RCC 7860 (cell line): ENCODE results near the gene TACC2.
"Not testable (repeated sequence)": the region's sequence is repeated elsewhere in the genome, so short reads cannot be mapped to it uniquely, and the experiment has no call there.

ENCODE experiments used
- DNase-seq: peaks from one replicate; pipeline ENCODE4 v3.0.0-alpha.2; 2015; ENCODE audit warnings: low spot score
- FAIRE-seq: peaks from 2 replicates; lab custom pipeline; 2012; peaks lifted over from hg19 to GRCh38; lab: Jason Lieb, UNC

Gene TACC2

GRCh38 chr10:121983852-121984251, 5.1 kb upstream of the TACC2 start:
- FAIRE-seq (no peak), DNase-seq (no peak)

DNA sequence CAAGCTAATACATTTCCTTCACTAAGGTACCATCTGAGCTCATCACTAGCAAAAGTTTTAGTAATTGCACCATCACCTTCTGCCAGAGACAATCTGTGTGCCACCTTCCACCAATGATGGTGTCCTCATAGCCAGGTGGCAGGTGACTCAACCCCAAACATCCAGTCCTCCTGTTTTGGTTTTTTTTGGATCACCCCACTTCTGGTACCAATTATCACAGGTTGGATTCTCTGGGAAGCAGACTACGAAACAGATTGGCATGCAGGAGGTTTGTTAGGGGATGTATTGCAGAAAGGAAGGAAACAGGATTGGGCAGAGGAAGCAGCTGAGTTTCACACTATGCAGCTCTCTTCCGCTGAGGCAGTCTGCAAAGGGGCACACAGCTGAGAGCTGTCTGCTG, 4.5 kb upstream of the TACC2 start:
- DNase-seq = no peak
- no peak for FAIRE-seq

DNA sequence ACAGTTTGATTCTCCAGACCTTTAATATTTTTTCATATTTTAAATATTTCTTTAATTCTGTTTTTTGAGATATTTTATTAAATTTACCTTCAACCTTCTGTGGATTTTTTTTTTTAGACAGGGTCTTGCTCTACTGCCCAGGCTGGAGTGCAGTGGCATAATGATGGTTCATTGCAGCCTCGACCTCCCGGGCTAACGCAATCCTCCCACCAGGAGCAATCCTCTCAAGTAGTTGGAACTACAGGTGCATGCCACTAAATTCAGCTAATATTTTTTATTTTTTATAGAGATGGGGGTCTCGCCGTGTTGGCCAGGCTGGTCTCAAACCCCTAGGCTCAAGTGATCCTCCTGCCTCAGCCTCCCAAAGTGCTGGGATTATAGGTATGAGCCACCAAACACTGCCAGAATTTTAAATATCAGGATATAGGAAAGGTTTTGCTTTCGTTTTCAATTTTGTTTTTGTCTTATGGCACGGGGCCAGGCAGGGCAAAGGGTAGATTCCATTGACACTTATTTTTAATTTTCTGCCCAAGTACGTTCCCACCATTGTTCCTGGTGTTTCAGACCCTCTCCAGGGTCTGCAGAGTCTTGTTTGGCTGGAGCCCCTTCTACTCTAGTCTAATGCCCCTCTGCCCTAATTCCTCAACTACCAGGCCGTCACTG, 1.2 kb downstream of the TACC2 start:
- DNase-seq = no peak
- no peak for FAIRE-seq

DNA sequence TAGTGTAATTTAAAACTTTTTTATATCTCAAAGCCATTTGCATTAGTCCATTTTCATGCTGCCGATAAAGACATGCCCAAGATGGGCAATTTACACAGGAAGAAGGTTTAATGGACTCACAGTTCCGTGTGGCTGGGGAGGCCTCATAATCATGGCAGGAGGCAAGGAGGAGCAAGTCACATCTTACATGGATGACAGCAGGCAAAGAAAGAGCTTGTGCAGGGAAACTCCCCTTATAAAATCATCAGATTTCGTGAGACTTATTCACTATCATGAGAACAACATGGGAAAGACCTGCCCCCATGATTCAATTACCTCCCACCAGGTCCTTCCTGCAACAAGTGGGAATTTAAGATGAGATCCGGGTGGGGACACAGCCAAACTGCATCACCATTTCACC, 2.8 kb downstream of the TACC2 start:
- DNase-seq, FAIRE-seq: not testable (repeated sequence)

- no peak for DNase-seq
- no peak for FAIRE-seq
Measured at GRCh38 chr10:121994429-121994941, 5.5 kb downstream of the TACC2 start.

DNA sequence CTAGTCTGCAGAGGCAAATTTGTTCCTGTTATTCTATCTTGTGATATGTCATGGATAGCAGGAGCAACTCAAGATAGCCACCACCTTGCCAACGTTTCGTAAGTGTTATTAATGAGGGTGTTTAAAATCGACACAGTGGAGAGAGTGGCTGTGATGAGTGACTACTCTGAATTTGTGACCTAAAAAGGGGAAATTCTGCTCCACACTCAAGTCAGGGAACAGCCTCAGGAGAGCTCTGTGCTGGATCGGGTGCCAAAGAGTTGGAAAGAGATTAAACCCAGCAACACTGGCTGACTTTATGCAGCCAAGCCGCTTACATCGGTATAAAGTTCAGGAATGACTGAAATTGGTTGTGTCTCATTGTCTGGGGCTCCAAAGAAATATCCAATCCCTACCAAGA, 9.5 kb downstream of the TACC2 start:
- FAIRE-seq (no peak), DNase-seq (no peak)

- FAIRE-seq = no peak
- DNase-seq = no peak
Measured at GRCh38 chr10:121999301-121999700, 10.3 kb downstream of the TACC2 start.

DNA sequence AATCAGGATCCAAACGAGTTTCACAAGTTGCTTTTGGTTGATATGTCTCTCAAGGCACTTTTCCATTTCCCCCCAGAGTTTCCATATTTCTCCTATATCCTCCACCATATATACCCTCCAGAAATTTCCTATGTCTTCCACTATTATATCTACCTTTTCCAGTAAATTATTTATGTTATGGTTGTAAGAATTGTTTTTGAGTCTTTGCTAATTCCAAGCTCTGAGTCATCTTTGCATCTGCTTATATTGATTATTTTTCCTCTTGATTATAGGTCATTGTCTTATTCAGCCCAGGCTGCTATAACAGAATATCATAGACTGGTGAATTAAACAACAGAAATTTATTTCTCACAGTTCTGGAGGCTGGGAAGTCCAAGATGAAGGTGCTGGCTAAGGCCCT, 12.7 kb downstream of the TACC2 start:
- no peak for DNase-seq
- no peak for FAIRE-seq

GRCh38 chr10:122007415-122007814, 18.5 kb downstream of the TACC2 start:
- no peak for FAIRE-seq
- no peak for DNase-seq

DNA sequence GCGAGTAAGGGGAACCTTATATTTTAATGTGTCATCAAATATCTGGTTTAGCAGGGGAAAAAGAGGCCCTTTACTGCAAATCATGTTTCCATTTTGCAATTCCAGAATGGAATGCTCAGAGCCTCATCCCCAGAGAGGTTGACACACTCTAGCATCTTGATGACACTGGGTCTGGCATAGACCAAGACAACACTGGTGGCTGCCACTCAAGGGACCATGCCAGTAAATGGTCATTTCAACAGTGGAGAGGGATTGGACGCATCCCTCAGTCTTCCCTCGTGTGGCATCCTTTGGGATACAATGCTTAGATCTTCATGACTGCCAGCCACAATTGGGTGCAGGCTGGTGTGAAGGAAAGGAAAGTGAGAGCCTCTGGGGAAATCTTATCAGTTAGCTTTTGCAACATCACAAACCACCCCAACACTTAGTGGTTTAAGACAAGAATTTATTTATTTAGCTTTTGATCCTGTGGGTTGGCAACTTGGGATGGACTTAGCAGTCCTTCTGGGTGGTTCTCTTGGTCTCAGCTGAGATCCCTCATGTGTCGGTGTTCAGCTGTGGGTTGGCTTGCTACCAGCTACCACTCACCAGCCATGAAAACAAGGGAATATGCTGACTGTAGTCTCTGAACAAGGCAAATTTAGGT, 21.6 kb downstream of the TACC2 start:
- DNase-seq = no peak
- FAIRE-seq = no peak

GRCh38 chr10:122012731-122013130, 23.8 kb downstream of the TACC2 start:
- DNase-seq (no peak), FAIRE-seq (no peak)

DNA sequence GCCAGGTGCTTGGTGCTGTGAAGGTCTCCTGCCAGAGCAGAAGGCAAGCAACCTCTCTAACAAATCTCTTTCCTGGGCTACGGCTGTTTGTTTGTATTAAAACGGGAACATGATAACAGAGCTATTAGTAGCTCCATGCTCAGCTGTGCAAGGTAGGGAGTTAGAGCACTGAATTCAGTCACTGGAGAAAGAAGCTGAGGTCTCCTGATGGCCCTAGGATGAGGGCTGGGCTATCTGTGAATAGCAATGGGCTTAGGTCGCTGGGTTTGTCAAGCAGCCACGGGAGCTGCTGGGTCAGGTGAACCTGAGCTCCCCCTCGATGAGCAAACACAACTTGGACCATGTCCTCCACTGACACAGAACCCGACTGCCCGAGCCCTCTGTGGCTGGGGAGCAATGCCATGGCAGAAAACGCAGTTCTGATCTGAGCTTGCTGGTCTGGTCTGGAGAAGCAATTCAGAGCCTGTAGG, 24.4 kb downstream of the TACC2 start:
- DNase-seq (no peak), FAIRE-seq (no peak)

- DNase-seq = no peak
- no peak for FAIRE-seq
Measured at GRCh38 chr10:122014652-122015248, 25.8 kb downstream of the TACC2 start.

DNA sequence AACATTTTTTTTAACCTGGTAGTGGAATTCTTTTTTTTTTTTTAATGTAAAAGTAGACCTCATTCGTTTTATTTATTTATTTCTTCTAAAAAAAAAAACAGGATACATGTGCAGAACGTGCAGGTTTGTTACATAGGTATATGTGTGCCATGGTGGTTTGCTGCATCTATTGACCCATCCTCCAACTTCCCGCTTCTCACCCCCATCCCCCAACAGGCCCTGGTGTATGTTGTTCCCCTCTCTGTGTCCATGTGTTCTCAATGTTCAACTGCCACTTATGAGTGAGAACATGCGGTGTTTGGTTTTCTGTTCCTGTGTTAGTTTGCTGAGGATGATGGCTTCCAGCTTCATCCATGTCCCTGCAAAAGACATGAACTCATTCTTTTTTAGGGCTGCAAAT, 29.0 kb downstream of the TACC2 start:
- not testable (repeated sequence) for DNase-seq, FAIRE-seq

GRCh38 chr10:122018491-122018890, 29.5 kb downstream of the TACC2 start:
- DNase-seq (no peak), FAIRE-seq (no peak)

DNA sequence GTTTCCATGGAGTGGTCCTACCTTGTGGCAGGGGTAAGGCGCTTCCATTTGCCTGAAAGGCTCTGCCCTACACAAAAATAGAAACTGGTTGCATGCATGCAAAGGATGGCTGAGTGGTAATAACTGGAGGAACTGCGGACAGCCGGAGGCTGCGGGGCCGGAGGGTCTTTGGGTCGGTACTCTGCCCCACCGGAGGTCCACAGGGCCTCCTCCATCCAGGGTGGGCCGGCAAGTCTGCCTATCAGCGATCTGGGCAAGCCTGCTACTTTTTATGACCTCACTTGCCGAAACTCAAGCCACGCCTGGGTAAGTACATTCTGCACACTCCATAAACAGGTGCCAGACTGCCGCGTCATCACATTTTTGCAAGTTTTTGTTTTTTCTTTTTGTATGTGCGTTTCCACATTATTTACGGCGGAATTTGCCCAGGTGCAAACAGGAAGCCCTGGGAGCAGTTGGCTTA, 30.0 kb downstream of the TACC2 start:
- FAIRE-seq = no peak

DNA sequence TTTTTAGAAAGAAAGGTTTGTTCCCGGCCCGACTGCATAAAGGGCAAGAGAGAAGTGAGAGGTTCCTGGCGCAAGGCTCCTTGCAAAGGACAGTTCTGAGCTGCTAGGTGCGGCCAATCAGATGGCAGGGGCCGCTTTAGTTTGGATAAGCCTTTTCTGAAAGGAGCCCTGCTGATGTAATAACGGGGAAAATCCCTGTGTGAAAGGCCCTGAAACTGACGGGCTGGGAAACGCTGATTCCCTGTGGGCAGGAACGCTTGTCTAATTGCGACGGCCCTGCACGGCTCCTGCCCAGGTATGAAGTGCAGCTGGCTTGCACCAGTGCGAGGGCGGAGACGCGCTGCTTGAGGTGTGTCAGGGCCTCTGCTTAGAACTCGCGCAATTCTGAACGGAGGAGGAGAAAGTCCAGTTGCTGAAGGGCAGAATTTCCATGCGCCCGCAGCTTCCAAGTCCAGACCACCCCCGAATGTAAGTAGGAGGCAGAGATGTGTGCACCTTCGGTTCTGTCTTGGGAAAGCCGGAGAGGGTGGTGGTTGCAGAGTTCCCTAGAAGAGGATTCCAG, 30.5 kb downstream of the TACC2 start:
- DNase-seq (no peak), FAIRE-seq (no peak)

More for the DNA sequence above, 30.0 kb downstream of the TACC2 start:
- no peak for DNase-seq

- no peak for FAIRE-seq
- DNase-seq = no peak
Measured at GRCh38 chr10:122020226-122020625, 31.3 kb downstream of the TACC2 start.

DNA sequence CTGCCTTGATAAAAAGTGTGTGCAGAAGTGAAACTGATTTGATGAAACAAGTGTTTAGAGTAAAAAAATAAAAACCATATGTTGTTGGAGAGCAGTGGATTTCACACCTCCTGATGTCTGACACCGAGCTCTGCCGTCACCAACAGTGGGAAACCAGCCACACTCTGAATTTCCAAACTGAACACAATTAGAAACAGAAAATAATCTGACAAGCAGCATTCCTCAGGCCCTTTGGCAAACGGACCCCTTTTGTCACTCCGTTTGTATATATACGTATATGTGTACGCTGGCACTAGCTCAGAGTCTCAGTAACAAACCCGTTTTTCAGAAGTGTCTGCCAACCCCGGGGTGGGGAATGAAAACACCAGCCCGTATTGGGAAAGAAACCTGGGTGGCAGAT, 32.4 kb downstream of the TACC2 start:
- DNase-seq = no peak
- no peak for FAIRE-seq

DNA sequence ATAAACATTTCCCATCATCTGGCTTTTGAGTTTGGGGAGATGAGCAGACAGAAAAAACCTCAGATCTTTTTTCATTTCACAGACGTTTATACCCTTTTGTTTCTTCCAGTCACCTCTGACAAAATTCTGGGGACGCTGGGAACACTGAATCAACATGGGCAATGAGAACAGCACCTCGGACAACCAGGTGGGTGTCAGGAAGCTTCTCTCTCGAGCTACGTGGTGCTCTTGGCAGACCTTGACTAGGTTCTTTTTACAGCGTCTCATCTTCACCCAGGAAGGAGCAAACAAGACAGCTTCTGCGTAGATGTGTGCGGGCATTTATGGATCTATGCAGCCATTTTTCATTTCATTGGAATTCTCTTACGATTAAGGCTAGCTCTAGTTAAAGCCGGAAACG, 32.9 kb downstream of the TACC2 start:
- DNase-seq = no peak
- no peak for FAIRE-seq

- no peak for FAIRE-seq
- DNase-seq = no peak
Measured at GRCh38 chr10:122022276-122022675, 33.3 kb downstream of the TACC2 start.

GRCh38 chr10:122023257-122023656, 34.3 kb downstream of the TACC2 start:
- not testable (repeated sequence) for DNase-seq, FAIRE-seq
